Activated CD4-positive, CD25-positive, alpha-beta regulatory T cell treated with anti-CD3 and anti-CD28 coated beads, Interleukin-2, amount 50 U/mL, for 24 hours (primary cell): ENCODE measurements around the gene IL13RA1.
"Not testable (repeated sequence)": the region's sequence is repeated elsewhere in the genome, so short reads cannot be mapped to it uniquely, and the experiment has no call there.

Source experiments
- ATAC-seq, 2 donors: fragments of 150-1000 bp; cut with Tn5 transposase; one replicate each; pipeline ENCODE4 v1.10.0; 2021; ENCODE audit warnings: mild to moderate bottlenecking in 1 of 2, moderate library complexity in 1 of 2

The IL13RA1 gene

GRCh38 chrX:118729042-118729652 lies 1.7 kb downstream of the IL13RA1 start:
- ATAC-seq: no peak

GRCh38 chrX:118730500-118731247 lies 3.3 kb downstream of the IL13RA1 start:
- no peak for ATAC-seq

- not testable (repeated sequence) for ATAC-seq
Measured at GRCh38 chrX:118732551-118732950, 5.1 kb downstream of the IL13RA1 start.

DNA sequence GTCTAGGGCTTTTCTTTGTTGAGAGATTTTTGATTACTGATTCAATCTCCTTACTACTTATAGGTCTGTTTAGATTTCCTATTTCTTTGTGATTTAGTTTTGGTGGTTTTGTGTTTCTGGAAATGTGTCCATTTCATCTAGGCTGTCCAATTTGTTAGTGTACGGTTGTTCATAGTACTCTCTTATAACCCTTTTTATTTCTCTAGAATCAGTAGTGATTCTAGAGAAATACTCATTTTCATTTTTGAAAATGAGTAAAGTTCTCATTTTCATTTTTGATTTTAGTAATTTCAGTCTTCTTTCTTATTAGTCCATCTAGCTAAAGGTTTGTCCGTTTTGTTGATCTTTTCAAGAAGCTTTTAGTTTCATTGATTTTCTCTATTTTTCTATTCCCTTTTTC lies 7.5 kb downstream of the IL13RA1 start:
- ATAC-seq: peak in 1 of 2 donors; percentile 24

- no peak for ATAC-seq
Measured at GRCh38 chrX:118736394-118737010, 9.1 kb downstream of the IL13RA1 start.

- ATAC-seq: no peak
Measured at GRCh38 chrX:118739577-118739976, 12.2 kb downstream of the IL13RA1 start.

DNA sequence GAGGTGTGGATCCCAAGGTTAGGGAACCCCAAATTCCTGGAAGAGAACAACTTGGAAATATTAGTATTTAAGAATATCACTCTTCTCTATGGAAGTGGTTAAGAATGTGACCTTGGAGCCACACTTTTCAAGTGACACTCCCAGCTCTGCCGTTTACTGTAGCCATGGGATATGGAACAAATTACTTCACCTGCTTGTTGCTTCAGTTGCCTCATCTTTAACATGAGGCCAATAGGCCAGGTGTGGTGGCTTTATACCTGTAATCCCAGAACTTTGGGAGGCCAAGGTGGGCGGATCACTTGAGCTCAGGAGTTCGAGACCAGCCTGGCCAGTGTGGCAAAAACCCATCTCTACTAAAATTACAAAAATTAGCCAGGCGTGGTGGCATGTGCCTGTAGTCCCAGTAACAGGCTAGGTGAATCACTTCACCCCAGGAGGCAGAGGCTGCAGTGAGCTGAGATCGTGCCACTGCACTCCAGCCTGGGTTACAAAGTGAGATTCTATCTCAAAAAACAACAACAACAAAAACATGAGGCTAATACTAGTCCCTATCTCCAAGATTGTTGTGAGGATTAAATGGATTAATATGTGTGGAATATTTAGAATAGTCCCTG lies 13.0 kb downstream of the IL13RA1 start:
- no peak for ATAC-seq

- ATAC-seq: no peak
Measured at GRCh38 chrX:118742176-118742575, 14.8 kb downstream of the IL13RA1 start.

GRCh38 chrX:118745570-118745969 lies 18.2 kb downstream of the IL13RA1 start:
- no peak for ATAC-seq

DNA sequence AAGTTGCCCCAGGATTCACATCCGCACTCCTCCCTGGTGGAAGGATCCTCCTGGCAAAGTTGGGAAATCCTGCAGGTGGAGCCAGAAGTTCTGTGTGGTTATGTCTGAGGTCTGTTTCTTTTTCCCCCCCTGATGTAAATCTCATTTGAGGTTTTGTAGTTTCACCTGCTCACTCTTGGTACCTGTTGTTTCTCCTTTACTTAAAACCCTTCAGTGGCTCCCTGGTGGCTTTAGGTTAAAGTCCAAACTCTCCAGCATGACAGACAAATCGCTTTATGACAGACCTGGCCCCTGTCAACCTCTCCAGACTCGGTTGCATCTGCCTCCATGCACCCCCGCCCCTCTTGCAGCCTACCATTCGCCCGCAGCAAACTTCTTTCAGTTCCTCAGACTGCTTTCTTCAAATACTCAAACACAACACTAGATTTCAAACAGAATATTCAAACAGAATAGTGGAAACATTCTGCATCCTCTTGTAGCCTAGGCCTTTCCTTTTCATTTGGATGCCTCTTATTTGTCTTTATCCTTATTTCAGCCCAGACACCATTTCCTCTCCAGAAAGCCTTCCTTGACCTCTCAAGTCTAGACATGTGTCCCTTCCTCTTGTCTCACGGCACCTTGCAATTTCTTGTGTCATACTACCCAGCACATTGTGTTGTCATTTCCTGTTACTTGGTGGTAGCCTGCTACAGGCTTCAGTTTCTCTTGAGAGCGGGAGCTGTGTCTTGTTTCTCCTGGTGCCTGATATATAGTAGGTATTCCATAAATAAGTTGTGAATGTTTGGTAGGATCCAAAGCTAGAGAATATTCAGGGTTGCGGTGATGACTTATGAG lies 24.8 kb downstream of the IL13RA1 start:
- no peak for ATAC-seq

- ATAC-seq: no peak
Measured at GRCh38 chrX:118755633-118756032, 28.2 kb downstream of the IL13RA1 start.

GRCh38 chrX:118756101-118756500 lies 28.7 kb downstream of the IL13RA1 start:
- ATAC-seq: no peak

DNA sequence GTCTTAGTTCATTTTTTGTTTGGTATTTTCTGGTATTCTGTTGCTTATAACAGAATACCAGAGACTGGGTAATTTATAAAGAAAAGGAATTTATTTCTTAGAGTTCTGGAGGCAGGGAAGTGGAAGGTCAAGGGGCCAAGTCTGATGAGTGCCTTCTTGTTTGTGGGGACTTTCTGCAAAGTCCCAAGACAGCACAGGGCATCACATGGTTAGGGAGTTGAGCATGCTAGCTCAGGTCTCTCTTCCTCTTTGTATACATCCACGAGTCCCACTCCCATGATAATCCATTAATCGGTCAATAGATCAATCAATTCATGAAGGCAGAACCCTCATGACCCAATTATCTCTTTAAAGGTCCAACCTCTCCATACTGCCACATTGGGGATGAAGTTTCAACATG lies 31.1 kb downstream of the IL13RA1 start:
- no peak for ATAC-seq

- ATAC-seq: no peak
Measured at GRCh38 chrX:118760025-118760424, 32.6 kb downstream of the IL13RA1 start.

GRCh38 chrX:118761939-118762707 lies 34.7 kb downstream of the IL13RA1 start:
- ATAC-seq: no peak

- ATAC-seq: no peak
Measured at GRCh38 chrX:118763489-118763888, 36.1 kb downstream of the IL13RA1 start.

- no peak for ATAC-seq
Measured at GRCh38 chrX:118764122-118764521, 36.7 kb downstream of the IL13RA1 start.

DNA sequence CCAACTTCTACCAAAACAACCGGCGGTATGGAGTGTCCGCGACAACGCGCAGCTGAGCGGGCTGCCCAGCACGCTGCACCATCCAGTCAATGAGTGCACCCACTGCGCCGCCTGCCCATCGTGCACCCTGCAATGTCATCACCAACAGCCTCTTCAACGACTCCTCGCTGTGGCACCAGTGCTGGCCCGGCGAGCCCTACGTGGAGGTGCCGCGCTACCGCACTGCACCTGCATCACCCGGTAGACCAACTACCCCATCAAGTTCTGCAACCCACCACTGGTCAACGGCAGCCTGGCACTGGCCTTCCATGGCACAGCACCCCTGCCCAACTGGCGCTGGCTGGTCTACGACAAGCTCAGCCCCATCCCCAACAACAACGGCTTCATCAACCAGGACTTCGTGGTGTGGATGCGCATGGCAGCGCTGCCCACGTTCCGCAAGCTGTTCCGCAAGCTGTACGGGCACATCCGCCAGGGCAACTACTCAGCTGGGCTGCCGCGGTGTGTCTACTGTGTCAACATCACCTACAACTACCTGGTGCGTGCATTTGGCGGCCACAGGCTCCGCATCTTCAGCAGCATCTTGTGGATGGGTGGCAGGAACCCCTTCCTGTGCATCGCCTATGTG lies 42.8 kb downstream of the IL13RA1 start:
- ATAC-seq: no peak

- no peak for ATAC-seq
Measured at GRCh38 chrX:118772051-118772450, 44.6 kb downstream of the IL13RA1 start.

GRCh38 chrX:118773782-118774181 lies 46.4 kb downstream of the IL13RA1 start:
- ATAC-seq: no peak

DNA sequence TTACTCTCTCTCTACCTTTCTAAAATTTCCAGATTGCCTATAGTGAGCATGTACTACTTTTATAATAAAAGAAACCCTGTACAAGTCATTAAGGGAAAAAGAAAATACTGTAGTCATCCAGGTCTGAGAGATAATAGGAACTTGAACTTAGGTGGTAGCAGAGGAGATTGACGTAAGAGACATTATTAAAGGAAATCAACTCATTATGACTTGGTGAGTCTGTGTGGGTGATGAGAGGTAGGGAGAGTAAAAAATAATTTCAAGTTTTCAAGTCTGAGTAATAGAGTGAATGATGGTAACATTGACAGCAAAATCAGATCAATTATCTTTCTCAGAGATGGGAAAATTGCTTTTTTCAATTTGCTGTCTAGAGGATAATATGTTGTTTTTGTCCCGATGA lies 52.2 kb downstream of the IL13RA1 start:
- no peak for ATAC-seq
